GM12801 (cell line): ENCODE measurements around the gene PALLD.

Source experiments
- TF ChIP-seq, protein P1 (sequence below): IDR thresholded peaks from one replicate; pipeline ENCODE4 v1.5.1; 2011; ENCODE audit warnings: control low read depth; ENCODE audit not compliant: insufficient read length; ENCODE audit errors: extremely low read depth

Gene PALLD

DNA sequence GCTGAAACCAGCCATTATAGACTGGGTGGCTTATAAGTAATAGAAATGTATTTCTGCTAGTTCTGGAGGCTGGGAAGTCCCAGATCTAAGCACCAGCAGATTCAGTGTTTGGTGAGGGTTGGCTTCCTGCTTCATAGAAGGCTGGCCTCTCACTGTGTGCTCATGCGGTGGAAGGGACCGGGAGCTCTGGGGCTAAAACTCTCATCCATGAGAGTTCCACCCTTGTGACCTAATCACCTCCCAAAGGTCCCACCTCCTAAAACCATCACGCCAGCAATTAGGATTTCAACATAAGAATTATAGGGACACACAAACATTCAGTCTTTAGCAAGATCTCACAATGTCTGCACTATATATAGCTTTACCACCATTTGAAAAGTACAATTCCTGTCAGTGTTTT lies 298.0 kb downstream of the PALLD start:
- TF ChIP-seq, protein P1, sequence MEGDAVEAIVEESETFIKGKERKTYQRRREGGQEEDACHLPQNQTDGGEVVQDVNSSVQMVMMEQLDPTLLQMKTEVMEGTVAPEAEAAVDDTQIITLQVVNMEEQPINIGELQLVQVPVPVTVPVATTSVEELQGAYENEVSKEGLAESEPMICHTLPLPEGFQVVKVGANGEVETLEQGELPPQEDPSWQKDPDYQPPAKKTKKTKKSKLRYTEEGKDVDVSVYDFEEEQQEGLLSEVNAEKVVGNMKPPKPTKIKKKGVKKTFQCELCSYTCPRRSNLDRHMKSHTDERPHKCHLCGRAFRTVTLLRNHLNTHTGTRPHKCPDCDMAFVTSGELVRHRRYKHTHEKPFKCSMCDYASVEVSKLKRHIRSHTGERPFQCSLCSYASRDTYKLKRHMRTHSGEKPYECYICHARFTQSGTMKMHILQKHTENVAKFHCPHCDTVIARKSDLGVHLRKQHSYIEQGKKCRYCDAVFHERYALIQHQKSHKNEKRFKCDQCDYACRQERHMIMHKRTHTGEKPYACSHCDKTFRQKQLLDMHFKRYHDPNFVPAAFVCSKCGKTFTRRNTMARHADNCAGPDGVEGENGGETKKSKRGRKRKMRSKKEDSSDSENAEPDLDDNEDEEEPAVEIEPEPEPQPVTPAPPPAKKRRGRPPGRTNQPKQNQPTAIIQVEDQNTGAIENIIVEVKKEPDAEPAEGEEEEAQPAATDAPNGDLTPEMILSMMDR: no peak

DNA sequence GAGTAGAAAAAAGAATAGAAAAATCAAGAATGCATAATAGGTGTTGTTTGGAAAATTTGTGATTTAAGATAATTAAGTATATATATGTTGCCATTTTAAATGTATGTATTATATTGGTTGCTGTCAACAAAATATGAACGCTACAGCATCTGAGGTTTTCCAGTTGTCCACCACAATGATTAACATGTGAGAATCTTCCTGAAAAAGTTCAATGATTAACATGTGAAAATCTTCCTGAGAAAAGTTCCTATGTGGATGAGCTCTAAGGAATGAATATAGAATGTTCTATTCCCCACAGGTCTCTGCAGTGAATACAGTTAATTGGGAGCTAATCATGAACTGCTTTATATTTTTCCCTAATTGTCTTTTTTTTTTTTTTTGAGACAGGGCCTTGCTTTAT lies 298.5 kb downstream of the PALLD start:
- TF ChIP-seq, protein P1: no peak

DNA sequence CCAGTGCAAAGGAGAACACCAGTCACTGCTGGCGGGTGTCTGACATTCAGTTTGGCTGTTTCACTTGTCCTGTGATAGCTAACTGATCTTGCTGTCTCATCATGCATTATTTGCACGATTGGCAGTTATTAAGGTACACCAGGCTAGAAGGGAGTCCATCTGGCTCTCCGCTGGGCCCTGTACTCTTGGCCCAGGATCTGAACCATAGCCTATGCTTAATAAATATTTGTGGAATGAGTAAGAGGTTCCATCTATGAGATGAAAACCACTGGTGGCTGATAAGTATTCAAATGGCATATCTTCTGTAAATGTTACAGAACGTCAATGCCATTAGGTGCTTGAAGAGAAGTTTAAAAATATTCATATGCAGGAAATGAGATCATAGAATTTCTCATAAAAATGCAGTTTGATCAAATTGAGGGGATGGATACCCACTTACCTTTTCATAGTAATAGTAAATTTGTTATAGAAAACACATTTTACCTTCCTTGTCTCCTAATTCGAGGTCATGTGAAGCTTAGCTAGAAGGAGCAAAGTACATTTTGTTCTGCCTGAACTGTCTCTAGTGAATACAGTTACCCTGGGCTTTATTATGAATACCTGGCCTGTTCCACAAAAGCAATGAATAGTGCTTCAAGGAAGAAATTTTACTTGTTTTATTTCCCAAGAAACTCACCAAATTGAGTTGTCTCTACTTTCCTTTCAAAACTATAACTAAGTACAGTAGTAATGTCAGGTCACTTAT lies 299.7 kb downstream of the PALLD start:
- TF ChIP-seq, protein P1: no peak

DNA sequence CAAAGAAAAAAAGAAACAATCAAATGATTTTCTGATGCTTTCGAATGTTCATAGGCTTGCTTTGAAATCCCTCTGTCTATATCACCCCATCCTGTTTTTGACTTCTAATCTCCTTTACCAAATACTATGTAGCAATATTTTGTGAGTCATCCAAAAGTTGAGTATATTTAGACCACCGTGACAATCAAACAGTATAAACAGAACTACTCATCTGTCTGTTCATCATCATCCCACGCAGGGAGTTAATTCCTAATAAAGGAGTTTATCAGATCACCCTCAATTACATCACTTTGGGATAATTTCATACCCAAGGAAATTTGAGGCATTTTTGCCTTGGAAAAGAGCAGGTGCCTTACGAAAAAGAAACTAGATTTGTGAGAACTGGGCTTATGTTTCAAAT lies 300.3 kb downstream of the PALLD start:
- TF ChIP-seq, protein P1: no peak

DNA sequence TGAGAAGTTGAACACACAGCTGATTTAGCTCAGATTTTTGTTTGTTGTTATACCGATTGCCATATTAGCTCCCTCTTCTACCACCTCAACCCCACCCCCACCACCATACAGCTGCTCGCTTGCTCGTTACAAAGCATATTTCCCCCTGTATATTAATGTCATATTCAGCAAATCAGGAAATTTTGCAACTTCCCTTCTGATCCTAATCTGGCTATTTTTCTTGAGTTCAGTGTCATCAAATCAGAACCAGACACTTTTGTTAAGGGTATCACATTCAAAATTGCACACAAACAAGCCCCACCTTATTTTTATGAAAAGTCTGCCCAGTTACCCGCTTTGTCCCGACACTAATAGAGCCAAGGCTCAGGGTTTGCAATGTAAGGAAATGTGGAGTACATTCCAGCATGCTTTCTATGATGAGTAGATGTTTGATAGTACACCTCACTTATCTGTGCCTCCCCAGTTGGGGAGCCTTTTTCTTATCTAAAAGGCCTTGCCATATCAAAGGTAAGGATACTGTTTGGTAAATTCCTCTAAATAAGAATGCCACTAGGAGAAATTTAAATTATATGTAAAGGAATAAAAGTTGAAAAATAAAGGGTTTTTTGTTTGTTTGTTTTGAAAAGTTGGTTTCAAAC lies 301.0 kb downstream of the PALLD start:
- TF ChIP-seq, protein P1: no peak

DNA sequence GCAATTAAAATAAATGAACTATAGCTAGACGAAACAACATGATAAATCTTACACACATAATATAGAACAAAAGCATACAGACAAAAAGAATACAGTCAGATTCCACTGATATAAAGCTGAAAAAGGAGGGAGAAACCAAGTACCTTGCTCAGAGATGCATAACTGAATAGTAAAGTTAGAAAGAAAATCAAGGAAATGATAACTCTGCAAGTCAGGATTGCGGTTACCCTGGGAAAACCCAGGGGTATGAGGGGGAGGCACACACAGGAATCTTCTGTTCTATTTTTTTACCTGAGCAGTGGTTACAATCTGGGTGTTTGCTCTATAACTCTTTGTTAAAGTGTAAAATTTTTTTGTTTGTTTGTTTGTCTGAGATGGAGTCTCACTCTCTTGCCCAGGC lies 304.1 kb downstream of the PALLD start:
- TF ChIP-seq, protein P1: no peak

DNA sequence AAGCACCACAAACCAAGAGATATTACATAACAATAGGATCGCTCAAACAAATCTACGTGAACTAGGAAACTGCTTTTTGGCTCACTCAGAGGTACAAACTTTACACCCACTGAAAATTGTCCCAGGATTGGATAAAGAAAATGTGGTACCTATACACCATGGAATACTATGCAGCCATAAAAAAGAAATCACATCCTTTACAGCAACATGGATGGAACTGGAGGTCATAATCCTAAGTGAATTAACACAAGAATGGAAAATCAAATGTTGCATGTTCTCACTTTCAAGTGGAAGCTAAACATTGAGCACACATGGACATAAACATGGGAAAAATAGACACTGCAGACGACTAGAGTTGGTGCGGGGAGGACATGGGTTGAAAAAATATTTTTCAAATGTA lies 305.4 kb downstream of the PALLD start:
- TF ChIP-seq, protein P1: no peak
